AG08396 (cell line): ENCODE results near the gene CLDN24.
A peak's percentile ranks its signal among the peaks of the same experiment; 100 is the strongest.
"Not testable (repeated sequence)": the region's sequence is repeated elsewhere in the genome, so short reads cannot be mapped to it uniquely, and the experiment has no call there.

Source experiments
- DNase-seq: peaks from one replicate; pipeline ENCODE4 v3.0.0; 2012; ENCODE audit warnings: low spot score, mixed read lengths

CLDN24 gene

DNA sequence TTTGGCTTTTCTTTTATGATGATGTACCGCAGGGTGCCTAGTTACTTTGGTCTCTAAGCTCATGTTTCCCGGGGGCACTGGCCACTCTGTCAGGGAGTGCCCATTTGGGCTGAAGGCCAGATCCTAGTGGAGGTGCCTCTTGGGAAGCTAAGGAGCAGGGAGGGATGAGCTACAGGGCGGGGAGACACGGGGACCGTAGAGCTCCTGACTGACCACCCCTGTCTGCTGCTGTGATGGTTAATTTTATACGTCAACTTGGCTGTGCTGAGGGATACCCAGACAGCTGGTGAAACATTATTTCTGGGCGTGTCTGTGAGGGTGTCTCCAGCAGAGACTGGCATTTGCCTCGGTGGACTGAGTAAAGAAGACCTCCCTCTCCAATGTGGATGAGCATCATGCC lies 24.9 kb upstream of the CLDN24 start:
- DNase-seq = no peak

DNA sequence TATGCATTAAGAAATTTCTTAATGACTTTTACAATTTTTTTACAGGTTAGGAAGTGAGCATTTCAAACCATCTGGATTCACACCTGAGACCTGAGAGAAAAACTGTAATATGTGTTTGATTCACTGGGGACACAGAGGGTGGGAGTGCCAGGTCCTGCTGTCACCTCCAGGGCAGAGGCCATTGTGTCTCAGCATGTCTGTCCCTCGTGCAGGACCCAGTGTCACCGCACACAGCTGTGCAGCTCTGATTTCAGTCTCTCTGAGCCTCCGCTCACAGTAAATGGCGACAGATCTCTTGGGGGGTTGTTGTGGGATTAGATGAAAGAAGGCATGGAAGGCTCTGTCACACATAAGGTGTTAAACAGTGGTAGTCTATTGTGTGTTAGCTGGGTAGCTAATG lies 23.0 kb upstream of the CLDN24 start:
- DNase-seq = no peak

DNA sequence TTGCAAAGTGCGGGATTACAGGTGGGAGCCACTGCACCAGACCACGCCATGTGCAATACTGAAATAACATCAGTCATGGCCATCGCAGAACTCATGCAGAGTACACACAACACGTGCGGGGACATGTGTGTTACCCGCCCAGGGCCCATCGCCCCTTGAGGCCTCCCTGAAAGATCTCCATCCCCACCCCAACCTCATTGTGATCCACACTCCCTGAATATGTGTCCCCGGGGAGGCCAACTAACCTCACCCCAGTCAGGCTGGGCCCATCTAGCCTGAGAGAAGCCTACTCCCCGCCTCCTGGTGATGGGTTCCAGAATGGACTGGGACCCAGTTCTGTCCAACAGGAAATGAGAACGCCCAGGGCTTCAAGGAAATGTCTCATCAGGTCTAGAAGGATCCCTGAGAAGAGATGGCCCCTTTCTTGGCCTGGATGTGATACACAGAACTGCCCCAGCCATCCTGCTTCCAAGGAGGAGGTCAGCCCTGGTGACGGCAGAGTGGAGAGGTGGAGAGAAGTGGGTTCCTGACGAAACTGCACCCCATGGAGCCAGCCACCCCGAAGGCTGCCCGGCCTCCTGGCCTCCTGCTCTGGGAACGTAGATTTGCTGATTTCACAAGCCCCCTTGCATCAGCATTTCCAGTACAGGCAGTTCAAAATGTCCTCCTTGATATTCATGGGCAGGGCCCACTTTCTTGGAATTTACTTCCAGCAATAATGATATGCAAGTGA lies 22.5 kb upstream of the CLDN24 start:
- DNase-seq = no peak

DNA sequence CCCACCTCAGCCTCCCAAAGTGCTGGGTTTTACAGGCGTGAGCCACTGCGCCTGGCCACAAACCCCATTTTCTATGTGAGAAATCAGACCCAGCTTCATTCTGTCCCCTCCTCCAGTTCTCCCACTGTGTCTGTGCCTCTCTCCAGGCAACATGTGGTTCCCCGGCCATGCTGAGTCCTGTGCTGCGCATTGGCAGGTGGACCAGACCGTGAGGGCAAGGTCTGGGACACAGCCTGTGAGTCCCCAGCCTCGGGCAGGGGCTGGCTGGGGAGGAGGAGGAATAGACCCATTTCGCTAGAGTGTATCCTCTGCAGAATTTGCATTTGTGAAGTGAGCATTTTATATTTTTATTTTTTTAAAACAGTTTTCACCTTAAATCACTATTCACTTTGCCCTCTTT lies 21.5 kb upstream of the CLDN24 start:
- DNase-seq = no peak

DNA sequence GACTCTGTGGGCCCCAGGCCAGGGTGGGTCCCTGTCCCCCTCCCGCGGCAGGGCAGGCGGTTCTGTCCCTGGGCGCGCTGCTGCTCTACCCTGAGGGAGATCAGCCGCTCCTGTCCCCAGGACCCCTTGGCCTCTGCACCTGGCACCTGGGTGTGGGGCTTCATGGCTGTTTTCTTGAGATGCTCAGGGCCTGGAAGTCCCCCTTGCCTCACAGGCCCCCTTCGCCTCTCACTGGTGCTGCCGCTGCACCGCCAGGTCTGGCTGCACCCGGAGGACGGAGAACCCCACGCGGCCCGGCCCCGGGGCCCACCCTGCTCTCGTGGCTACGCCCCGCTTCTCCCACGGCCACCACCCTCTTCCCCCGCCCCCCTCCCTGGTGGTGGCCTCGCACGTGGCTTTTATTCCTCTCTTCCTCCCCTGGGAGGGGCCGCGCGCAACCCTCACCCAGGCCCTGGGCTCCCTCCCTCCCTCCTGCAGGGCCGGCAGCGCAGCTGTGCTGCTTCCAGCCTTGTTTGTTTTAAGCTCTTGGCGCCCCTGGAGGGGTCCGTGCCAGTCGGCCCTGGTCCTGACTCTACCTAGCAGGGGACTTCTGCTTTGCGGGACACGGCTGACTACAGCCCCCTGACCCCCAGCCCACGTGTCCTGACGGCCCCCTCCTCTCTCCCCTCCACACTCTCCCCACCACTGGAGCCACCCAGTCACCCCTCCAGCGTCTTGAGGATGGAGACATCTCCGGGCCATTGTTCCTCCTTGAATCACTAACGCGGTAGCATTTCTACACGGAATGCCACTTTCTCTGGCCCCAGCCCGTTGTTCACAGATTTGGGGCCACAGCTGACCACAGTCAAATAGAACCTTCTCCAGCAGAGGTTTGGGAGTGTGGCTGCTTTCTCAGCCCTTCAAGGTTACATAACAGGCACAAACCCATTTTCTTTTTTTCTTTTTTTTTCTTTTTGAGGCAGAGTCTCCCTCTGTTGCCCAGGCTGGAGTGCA lies 20.6 kb upstream of the CLDN24 start:
- no peak for DNase-seq

DNA sequence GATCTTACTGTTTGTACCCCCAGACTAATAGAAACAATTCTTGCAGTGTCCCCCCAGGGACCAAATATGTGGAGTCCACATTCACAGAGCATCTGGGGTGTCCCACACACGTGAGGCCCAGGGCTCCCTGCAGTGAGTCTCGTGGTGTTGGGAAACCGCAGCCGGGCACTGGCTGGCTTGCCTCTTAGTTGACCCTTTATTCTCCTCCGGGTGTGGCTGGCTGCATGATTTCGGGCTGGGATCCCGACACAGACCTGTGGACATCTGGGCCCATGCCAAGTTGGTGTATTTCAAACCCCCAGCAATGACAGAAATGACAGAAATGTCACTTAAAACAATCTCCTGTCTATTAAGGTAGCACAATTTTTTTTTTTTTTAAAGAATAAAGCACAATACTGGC lies 15.6 kb upstream of the CLDN24 start:
- DNase-seq = no peak

DNA sequence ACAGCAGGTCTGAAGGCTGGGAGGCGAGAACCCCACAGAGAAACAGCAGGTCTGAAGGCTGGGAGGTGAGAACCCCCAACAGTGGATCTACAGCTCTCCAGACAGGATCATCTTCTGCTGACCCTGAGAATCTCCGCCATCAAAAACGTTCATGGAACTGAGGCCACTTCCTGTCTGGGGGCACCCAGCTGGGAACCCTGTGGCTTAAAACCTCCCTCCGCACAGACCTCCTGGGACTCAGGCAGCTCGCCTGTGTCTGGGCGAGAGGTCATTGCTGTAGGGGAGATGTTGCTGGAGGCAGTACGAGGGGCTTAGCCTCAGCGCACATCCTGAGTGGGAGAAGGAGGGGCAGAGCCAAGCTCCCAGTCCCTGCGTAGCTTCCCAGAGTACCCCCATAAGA lies 15.1 kb upstream of the CLDN24 start:
- no peak for DNase-seq

DNA sequence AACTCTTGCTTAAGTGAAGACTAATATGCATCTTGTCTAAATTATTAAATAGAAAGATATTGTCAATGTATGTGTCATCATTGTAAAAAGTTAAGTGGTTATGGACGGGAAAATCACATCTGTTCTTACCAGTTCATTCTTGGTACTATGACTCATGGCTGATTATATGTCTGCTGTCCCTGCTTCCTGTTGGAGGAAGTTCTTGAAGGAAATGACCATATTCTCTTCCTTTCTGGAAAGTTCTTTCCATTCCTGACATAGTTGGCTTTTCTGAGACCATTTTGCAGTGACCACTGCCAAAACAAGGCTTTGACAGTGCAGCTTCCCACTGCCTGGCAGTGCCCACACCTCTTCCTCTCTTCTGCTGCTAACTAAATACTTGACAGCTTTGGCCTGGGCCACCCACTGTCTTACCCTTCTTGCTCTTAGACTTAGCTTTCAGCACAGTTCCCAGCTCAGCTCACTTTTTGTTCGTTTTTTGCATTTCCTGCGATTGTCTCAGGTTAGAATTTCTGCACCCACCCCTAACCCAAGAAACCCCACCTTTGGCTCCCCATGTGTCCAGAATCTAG lies 13.2 kb upstream of the CLDN24 start:
- peak; percentile 78 for DNase-seq

DNA sequence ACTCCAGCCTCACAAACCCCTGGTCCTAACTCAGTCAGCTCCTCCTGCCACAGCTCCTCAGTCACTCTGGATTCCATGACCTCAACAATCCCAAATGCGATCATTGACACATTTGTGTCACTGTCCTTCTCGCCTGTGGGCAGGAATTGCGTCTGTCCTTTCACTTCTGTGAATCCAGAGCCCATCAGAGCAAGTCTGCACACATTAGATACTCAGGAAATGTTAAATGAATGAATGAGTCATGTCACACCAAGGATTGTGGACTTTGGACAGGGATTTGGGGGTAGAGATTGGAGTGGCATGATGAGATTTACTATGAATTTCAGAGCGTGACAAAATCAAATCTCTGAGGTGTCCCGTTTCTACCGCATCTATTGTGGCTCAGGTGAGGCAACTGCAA lies 11.8 kb upstream of the CLDN24 start:
- DNase-seq = no peak

DNA sequence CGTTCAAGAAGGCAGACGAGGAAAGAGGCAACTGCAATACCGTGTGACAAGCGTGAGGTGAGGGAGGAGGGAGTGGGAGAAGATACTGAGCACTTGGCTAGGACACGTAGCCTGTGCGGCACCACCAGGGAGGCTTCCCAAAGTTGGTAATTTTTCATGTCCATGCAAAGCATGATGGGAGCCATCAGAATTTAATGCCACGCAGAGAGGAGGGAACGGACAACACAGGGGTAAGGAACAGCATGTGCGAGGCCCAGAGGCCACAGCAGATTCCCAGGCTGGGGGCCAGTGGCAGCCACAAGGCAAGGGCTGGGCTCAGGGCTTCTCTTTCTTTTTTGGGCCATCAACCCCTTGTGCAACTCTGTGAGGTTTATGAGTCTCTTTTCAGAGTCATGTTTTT lies 11.0 kb upstream of the CLDN24 start:
- no peak for DNase-seq

DNA sequence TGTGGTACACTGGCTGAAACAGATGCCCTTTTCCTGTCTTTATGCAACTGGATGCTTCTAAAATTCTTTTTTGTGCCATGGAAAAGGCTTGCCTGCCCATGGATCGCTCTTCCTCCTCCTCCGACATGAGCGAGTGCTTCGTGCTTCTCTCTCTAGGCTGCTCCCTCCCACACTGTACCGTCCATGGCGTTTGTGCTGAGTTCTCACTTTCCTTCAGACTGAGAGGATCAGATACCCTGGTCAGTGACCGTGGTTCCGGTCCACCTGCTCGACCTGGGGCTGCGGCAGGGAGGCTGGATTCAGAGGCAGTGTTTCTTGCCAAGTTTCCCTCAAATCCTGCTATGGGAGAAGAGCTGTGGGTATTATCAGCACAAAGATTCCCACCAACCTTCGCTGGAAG lies 10.2 kb upstream of the CLDN24 start:
- no peak for DNase-seq

DNA sequence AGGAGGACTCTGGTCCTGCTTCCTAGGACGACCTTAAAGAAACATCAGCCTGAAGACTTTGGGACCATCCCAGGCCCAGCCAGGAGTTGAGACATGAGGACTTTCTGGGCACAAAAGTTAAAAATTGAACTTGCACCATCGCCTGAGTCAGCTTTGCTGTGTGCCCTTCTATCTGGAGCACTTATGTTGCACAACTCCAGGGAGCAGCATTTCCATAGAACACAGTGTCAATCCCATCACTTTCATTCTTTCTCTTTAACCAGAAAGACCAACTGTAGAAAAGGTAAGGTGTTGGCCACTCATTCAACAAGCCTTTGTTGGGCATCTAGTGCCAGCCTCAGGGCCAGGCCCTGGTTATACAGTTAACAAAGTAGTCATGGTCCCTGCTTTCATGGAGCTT lies 8.6 kb upstream of the CLDN24 start:
- DNase-seq = no peak

DNA sequence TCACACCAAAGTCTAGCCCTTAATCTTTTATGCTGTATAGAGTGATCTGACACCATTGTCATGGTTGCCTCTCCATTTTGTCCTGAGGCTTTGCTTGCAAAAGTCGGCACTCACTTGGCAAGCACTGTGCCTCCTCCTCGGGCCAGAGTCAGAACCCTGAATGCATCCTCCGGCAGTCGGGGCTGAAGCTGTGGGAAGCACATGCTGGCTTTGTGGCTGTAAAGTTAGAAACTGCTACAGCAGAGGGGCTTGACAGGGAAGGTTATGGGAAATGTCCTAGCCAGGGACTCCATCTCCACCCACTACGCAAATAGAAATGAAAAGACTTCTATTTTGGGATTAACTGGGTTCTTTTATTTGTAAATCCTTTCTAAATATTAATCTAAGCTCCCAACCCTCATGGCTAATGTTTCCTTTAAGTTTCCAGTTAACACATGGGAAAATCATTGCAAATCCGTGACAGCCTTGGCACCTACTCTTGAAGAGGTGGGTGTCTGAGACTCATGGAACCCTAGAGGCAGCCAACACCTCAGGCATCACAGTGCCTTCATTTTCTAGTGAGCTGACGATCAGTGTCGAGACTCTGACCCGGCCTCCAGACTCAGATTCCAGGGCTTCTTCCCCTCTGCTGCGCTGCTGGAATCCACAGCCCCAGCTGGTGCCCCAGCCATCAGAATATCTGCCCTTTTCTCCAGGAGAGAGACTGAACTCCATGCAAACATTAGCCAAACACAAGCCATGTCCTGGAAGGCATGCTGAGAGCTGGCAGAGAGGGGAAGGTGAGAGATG lies 7.9 kb upstream of the CLDN24 start:
- DNase-seq = no peak

DNA sequence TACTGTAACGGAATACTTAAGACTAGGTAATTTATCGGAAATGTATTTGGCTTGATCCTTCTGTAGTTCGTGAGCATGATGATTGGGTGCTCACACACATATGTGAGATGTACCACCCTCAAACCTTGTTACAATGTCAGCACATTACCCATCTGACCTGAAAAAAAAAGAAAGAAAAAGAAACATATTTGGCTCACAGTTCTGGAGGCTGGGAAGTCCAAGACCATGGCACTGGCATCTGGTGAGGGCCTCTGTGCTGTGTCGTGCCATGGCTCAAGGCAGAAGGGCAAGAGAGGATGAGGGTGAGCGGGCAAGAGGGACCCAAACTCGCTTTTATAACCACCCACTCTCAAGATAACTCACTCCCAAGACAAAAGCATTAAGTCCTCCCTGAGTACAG lies 7.0 kb upstream of the CLDN24 start:
- no peak for DNase-seq

DNA sequence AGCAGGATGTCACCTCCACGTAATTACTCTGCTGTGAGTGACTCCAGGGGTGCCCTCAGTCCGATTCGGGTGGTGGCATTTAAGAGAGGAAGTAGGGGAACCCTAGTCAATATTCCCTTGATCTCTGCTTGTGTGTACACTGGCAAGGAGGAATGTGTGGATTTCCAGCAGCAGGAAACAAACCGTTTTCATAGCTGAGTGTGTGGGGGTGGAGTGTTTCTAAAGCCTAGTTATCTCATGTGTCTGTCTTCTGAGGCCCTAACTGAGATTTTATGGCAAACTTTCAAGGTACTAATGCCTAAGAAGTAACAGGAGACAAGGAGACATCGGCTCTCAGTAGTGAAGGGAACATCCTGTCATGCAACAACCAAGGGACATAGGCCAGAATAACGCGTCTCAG lies 6.6 kb upstream of the CLDN24 start:
- peak; percentile 36 for DNase-seq

DNA sequence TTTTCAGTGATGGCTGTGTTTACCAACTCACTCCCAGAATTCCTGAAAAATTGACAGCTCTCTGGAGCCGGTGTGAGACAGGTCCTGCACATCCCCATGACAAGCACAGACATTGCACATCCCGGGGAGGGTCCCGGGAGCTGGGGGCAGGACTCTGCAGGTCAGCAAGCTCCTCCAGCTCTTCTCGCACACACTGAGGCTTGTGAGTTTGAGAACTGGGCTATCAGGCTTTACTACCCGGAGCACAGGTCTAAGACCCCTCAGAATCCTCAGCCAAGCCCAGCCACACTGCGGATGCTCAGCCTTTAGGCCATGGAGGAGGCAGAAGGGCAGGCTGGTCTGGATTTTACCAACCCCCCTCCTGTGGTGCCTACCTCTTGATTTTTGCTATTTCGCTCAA lies 5.6 kb upstream of the CLDN24 start:
- no peak for DNase-seq

DNA sequence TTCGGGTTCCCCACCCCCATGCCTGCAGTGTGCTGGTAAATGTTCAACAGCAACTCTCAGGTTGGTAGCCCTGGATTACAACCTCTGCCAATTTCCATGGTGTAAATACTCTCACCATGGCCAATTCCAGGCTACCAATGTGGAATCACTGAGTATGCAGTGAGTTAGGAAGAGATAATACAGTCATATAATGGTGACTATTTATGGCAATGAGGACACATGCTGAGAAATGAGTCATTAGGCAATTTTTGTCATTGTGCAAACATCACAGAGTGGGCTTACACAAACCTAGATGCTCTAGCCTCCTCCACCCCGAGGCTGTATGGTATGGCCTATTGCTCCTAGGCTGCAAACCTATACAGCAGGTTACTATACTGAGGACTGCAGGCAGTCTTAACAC lies 4.6 kb upstream of the CLDN24 start:
- DNase-seq = no peak

DNA sequence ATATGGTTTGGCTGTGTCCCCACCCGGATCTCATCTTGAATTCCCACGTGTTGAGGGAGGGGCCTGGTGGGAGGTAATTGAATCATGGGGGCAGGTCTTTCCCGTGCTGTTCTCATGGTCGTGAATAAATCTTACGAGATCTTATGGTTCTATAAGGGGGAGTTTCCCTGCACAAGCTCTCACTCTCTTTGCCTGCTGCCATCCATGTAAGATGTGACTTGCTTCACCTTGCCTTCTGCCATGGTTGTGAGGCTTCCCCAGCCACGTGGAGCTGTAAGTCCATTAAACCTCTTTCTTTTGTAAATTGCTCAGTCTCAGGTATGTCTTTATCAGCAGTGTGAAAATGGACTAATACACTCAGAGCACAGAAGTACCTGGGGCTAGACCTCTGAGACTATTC lies 4.2 kb upstream of the CLDN24 start:
- DNase-seq = not testable (repeated sequence)

DNA sequence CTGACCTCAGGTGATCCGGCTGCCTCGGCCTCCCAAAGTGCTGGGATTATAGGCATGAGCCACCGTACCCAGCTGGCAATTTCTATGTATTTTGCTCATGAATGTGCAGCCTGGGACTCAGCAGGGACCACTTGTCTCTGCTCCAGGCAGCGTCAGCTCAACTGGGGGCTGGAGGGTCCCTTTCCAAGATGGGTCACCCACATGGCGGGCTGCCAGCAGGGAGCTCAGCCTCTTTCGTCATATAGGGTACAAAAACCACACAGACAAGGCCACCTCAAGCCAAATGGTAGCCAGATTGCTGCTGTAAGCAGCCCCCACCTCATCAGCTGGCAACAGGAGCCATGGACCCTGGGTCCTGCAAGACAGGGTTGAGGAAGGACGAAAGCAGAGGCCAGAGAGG lies 2.4 kb upstream of the CLDN24 start:
- no peak for DNase-seq

DNA sequence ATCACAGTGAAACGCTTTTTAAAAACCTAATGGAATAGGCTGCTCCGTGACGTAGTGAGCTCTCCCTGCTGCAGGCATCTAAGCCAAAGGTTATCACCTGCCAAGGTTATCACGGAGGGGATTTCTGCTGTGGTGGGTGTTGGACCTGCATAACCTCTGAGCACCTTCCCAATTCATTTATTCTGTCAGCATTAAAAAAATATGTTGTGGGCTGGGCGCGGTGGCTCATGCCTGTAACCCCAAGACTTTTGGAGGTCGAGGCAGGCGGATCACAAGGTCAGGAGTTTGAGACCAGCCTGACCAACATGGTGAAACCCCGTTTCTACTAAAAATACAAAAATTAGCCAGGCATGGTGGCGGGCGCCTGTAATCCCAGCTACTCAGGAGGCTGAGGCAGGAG lies 1.8 kb upstream of the CLDN24 start:
- DNase-seq = not testable (repeated sequence)

DNA sequence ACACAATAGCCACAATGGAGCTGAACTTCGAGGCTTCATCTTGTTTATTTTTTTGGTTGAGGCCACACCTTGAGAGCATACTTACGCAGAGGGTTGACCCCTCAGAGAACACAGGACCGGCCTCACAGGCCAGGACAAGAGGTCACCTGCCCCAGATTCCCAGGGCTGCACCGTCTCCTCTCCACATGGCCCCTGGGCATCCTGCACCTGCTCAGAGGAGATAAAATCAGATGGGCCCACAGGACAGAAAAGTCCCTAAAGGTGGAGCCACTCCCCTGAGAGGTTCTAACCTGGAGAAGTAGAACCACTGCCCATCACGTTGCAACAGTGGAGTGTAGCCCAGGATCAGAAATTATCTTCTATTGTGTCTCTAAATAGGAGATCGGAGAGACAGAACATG lies 1.1 kb upstream of the CLDN24 start:
- no peak for DNase-seq

DNA sequence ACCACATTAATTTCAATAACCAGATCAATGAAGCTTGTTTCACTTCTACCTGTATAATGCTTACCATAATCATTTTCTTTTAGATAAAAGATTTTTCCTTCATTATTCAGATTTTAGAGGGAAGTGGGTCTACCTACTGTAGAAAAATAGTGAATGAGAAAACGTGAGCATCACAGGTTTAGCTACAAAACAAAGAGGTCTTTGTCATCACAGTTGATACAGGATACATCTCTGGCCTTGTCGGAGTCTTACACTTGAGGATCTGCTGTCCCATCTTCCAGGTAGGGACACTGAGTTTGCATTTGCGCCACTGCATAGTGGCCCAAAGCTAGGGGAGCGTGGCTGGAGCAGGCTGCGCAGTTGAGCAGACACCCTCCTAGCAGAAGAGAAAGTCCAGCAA lies 710 bp downstream of the CLDN24 start:
- DNase-seq = no peak
